ENCODE measurements around the gene TXNL4A. TPM values are rescaled to one million over a fixed set of nuclear protein-coding genes. Genes with fewer than 3 reads are reported as not detected.

The TXNL4A gene
- total RNA-seq, 1 experiment from 2014 or later = 158 TPM

DNA sequence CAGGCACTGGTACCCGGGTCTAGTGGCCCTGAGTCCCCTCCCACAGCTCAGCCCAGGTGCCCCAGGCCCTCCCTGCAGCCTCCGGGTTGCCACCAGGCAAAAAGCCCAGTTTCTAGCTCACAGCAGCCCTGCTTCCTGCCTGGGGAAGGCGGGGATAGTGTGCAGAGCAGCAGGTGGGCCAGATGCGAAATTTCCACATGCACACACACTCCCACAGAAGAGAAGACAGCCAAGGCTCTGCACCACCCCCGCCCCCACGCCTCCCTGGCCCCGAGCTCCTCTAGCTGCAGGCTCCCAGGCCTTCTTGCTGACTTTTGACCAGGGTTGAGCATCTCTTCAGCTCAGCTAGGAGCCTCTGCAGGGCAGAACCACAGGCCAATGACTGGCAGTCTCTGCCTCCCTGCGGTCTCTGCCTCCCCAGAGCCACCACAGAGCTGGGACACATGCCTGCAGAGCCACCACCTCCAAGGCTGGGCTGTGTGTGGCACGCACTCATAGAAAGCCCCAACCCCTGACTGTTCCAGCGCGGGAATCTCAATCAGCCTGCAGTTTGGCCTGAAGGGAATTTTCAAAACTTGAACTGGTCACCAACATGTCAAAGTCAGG lies 44.1 kb downstream of the TXNL4A start:
- in situ Hi-C loops (cut with HindIII; ENCODE audit: low pct_unique_long_range_greater_than_20kb, low sequenced_read_pairs) = no loop called here
- no peak for DNase-seq (ENCODE audit: low read depth, low spot score)

DNA sequence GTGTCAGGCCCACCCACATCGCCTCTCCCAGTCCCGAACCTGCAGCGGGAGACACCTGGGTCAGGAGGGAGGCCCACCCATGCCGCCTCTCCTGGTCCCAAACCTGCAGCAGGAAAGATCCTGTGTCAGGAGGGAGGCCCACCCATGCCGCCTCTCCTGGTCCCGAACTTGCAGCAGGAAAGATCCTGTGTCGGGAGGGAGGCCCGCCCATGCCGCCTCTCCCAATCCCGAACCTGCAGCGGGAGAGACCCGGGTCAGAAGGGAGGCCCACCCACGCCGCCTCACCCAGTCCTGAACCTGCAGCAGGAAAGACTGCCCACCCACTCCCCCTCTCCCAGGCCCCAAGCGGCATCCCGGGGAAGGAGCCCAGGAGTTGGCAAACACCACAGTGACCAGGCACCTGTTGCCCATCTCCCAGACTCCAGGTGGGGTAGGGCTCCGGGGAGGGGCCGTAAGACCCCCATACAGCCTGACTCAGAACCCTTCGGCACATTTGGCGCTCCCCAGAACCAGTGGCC lies 44.7 kb downstream of the TXNL4A start:
- in situ Hi-C loops (cut with HindIII; ENCODE audit: low pct_unique_long_range_greater_than_20kb, low sequenced_read_pairs) = no loop called here
- no peak for DNase-seq (ENCODE audit: low read depth, low spot score)

GRCh38 chr18:79942786-79943607 lies 45.4 kb downstream of the TXNL4A start:
- DNase-seq (ENCODE audit: low read depth, low spot score) = no peak
- in situ Hi-C loops (cut with HindIII; ENCODE audit: low pct_unique_long_range_greater_than_20kb, low sequenced_read_pairs) = no loop called here

GRCh38 chr18:79942211-79942610 lies 46.2 kb downstream of the TXNL4A start:
- in situ Hi-C loops (cut with HindIII; ENCODE audit: low pct_unique_long_range_greater_than_20kb, low sequenced_read_pairs) = no loop called here

GRCh38 chr18:79941473-79942119 lies 46.8 kb downstream of the TXNL4A start:
- no peak for DNase-seq (ENCODE audit: low read depth, low spot score)
- in situ Hi-C loops (cut with HindIII; ENCODE audit: low pct_unique_long_range_greater_than_20kb, low sequenced_read_pairs) = no loop called here

More at GRCh38 chr18:79942211-79942610, 46.2 kb downstream of the TXNL4A start:
- DNase-seq (ENCODE audit: low read depth, low spot score) = no peak

DNA sequence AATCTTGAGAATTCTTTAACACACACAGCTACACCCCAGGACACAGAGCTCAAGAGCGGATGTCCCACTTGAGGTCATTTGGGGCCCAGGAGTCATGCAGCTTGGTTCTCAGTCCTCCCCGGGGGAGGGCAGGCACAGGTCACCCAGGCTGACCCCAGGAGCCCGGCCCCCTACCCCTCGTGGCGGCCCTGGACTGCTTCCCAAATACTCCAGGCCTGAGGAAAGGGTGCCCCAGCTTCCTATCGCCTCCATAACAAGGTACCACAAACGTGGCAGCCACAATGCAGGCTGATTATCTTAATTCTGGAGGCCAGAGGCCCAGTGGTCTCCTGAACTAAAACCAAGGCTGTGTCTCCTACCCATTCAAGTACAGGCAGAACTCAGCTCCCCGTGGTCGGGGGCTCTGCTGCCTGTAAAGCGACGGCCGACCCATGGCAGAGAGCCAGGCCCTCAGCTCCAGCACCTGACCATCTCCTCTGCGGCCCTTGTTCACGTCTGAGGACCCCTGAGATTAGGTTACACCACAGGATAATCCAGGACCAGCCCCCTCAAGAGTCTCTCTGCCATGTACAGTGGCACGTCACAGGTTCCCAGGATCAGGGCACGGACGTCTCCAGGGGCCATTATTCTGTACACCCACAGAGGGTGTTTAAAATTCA lies 47.4 kb downstream of the TXNL4A start:
- DNase-seq (ENCODE audit: low read depth, low spot score) = no peak

GRCh38 chr18:79940126-79940813 lies 48.1 kb downstream of the TXNL4A start:
- in situ Hi-C loops (cut with HindIII; ENCODE audit: low pct_unique_long_range_greater_than_20kb, low sequenced_read_pairs) = no loop called here
- DNase-seq (ENCODE audit: low read depth, low spot score) = no peak

More for the DNA sequence above, 47.4 kb downstream of the TXNL4A start:
- in situ Hi-C loops (cut with HindIII; ENCODE audit: low pct_unique_long_range_greater_than_20kb, low sequenced_read_pairs) = no loop called here

DNA sequence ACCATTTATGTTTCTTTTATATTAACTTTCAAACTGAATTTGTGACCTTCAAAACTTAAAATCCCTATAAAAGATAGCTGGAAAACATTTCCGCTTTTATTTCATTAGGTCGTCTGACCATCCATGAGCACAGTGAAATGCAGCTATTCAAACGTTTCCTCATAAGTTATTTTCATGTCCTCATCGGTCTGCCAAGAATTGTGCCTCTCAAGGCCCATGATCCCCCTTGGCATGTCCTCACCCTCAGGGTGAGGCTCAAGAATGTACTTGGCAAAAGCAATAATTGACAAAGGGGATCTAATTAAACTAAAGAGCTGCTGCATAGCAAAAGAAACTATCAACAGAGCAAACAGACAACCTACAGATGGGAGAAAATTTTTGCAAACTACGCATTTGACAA lies 49.3 kb downstream of the TXNL4A start:
- no peak for DNase-seq (ENCODE audit: low read depth, low spot score)
- in situ Hi-C loops (cut with HindIII; ENCODE audit: low pct_unique_long_range_greater_than_20kb, low sequenced_read_pairs) = no loop called here

DNA sequence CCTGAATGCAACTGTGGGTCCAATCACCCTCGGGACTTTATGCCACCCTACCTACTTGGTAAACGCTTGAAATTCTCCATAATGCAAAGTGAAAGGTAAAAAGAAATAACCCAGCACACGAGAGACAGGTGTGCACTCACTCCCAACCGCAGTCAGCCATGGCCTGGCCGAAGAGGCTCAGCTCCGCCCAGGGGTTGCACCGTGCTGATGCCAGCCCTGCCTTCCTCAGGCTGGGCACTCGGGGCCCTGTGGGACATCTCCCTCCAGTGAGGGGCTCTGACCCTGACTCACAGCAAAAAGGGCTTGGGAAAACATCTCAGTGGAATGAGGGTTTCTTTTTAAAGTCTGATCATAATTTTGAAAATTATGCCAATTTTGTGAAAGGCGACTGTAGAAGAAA lies 50.2 kb downstream of the TXNL4A start:
- no peak for DNase-seq (ENCODE audit: low read depth, low spot score)
- in situ Hi-C loops (cut with HindIII; ENCODE audit: low pct_unique_long_range_greater_than_20kb, low sequenced_read_pairs) = no loop called here

GRCh38 chr18:79937103-79937860 lies 51.1 kb downstream of the TXNL4A start:
- DNase-seq (ENCODE audit: low read depth, low spot score) = no peak
- in situ Hi-C loops (cut with HindIII; ENCODE audit: low pct_unique_long_range_greater_than_20kb, low sequenced_read_pairs) = no loop called here

GRCh38 chr18:79936641-79937040 lies 51.7 kb downstream of the TXNL4A start:
- in situ Hi-C loops (cut with HindIII; ENCODE audit: low pct_unique_long_range_greater_than_20kb, low sequenced_read_pairs) = no loop called here
- no peak for DNase-seq (ENCODE audit: low read depth, low spot score)

DNA sequence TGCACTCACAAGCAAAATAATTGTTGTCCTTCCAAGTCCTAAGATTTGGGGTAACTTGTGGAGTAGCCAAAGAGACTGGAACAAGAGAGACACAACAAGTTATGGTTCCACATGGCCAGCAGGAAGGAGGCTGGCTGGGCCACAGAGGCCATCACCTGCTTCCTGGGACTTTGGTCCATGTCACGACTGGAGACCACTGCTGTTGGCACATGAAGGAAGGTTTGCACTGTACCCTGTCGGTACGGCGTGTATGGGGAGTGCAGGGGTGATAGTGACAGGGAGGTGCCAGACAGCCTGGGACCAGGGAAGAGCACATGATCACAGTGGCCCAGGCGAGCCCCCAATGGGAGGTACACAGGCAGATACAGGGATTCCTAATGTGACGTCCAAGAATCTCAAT lies 52.4 kb downstream of the TXNL4A start:
- in situ Hi-C loops (cut with HindIII; ENCODE audit: low pct_unique_long_range_greater_than_20kb, low sequenced_read_pairs) = no loop called here
- no peak for DNase-seq (ENCODE audit: low read depth, low spot score)

GRCh38 chr18:79935499-79935898 lies 52.9 kb downstream of the TXNL4A start:
- in situ Hi-C loops (cut with HindIII; ENCODE audit: low pct_unique_long_range_greater_than_20kb, low sequenced_read_pairs) = no loop called here
- no peak for DNase-seq (ENCODE audit: low read depth, low spot score)

DNA sequence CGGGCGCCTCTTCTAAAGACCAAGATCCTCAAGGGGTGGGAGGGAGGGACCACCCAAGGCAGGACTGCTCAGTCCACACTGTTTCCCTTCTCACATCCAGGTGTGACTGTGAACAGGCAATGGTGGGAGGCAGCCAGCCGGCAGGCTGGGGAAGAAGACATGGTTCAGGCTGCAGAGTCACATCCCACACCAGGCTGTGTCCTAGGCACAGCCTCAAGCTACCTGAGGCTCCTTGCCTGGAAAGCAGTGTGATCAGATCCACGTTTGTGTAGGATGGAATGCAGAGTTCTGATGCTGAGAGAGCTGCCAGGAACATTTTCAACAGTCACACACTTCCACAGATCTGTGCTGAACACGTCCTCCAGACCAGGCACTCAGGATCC lies 53.3 kb downstream of the TXNL4A start:
- in situ Hi-C loops (cut with HindIII; ENCODE audit: low pct_unique_long_range_greater_than_20kb, low sequenced_read_pairs) = no loop called here
- DNase-seq (ENCODE audit: low read depth, low spot score) = no peak

GRCh38 chr18:79934311-79935097 lies 53.9 kb downstream of the TXNL4A start:
- no peak for DNase-seq (ENCODE audit: low read depth, low spot score)
- in situ Hi-C loops (cut with HindIII; ENCODE audit: low pct_unique_long_range_greater_than_20kb, low sequenced_read_pairs) = no loop called here

GRCh38 chr18:79933765-79934164 lies 54.6 kb downstream of the TXNL4A start:
- DNase-seq (ENCODE audit: low read depth, low spot score) = no peak
- in situ Hi-C loops (cut with HindIII; ENCODE audit: low pct_unique_long_range_greater_than_20kb, low sequenced_read_pairs) = no loop called here

Data from SK-MEL-5 (cell line).